Chondrocyte (in vitro differentiated cells): ENCODE measurements around the gene NPAS3. TPM values are rescaled to one million over a fixed set of nuclear protein-coding genes. Genes with fewer than 3 reads are reported as not detected.

Experiments used
- DNase-seq: peaks from one replicate; pipeline ENCODE4 v3.0.0; 2021; ENCODE audit warnings: mixed read lengths, low spot score
- H3K27ac Mint-ChIP-seq: one replicate; pipeline ENCODE4 v1.8.0; 2021; ENCODE audit warnings: mild to moderate bottlenecking, moderate library complexity, mixed read lengths; ENCODE audit not compliant: unreplicated experiment
- H3K27me3 Mint-ChIP-seq: 2 replicates; pipeline ENCODE4 v1.8.0; 2021; ENCODE audit warnings: low read depth, mixed read lengths
- H3K36me3 Mint-ChIP-seq: 2 replicates; pipeline ENCODE4 v1.8.0; 2021; ENCODE audit warnings: low read depth, mixed read lengths
- H3K4me1 Mint-ChIP-seq: 2 replicates; pipeline ENCODE4 v1.8.0; 2021; ENCODE audit warnings: low read depth, mild to moderate bottlenecking, mixed read lengths
- H3K4me3 Mint-ChIP-seq: one replicate; pipeline ENCODE4 v1.8.0; 2021; ENCODE audit warnings: mild to moderate bottlenecking, moderate library complexity, mixed read lengths; ENCODE audit not compliant: unreplicated experiment
- H3K9me3 Mint-ChIP-seq: 2 replicates; pipeline ENCODE4 v1.8.0; 2021; ENCODE audit warnings: low read depth, mixed read lengths
- total RNA-seq: library from RNA; stranded (reverse); gene quantifications from 3 replicates; pipeline ENCODE4 v1.2.1, GENCODE V29; 2021
- TF ChIP-seq, protein P1 (sequence below): fragments of 200-600 bp; sonication (generic); IDR thresholded peaks from 2 replicates; pipeline ENCODE4 v1.5.0; 2021; ENCODE audit warnings: antibody characterized with exemption, mild to moderate bottlenecking, moderate library complexity

Gene NPAS3
- total RNA-seq, 1 donor from 2014 or later = 2.6 TPM

DNA sequence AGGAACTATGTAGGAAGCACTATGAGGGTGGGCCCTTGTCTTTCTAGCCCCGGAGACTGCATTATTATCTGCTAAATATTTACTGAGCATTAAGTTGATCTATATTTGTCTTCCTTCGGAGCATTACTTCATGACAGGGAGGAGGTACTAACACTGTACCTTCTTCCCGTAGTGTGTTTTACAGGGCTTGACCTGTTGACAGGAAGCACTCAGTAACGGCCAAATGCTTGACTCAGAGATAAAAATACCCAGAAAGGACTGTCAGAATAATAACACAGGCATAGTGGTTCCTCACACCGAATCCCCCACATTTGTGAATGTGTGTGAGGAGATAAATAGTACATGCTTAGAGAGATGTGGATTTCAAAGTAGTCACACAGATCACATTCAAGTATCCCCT lies 545.6 kb downstream of the NPAS3 start:
- H3K4me3 Mint-ChIP-seq = no peak overlapping the region
- H3K4me1 Mint-ChIP-seq = peaks cover 8% of the 10 kb centered on the region
- DNase-seq = no peak
- no peaks in the 10 kb centered on the region for H3K36me3 Mint-ChIP-seq
- H3K9me3 Mint-ChIP-seq = no peaks in the 10 kb centered on the region
- no peak overlapping the region for H3K27ac Mint-ChIP-seq
- H3K27me3 Mint-ChIP-seq = no peaks in the 10 kb centered on the region
- TF ChIP-seq, protein P1, sequence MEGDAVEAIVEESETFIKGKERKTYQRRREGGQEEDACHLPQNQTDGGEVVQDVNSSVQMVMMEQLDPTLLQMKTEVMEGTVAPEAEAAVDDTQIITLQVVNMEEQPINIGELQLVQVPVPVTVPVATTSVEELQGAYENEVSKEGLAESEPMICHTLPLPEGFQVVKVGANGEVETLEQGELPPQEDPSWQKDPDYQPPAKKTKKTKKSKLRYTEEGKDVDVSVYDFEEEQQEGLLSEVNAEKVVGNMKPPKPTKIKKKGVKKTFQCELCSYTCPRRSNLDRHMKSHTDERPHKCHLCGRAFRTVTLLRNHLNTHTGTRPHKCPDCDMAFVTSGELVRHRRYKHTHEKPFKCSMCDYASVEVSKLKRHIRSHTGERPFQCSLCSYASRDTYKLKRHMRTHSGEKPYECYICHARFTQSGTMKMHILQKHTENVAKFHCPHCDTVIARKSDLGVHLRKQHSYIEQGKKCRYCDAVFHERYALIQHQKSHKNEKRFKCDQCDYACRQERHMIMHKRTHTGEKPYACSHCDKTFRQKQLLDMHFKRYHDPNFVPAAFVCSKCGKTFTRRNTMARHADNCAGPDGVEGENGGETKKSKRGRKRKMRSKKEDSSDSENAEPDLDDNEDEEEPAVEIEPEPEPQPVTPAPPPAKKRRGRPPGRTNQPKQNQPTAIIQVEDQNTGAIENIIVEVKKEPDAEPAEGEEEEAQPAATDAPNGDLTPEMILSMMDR = no peak

DNA sequence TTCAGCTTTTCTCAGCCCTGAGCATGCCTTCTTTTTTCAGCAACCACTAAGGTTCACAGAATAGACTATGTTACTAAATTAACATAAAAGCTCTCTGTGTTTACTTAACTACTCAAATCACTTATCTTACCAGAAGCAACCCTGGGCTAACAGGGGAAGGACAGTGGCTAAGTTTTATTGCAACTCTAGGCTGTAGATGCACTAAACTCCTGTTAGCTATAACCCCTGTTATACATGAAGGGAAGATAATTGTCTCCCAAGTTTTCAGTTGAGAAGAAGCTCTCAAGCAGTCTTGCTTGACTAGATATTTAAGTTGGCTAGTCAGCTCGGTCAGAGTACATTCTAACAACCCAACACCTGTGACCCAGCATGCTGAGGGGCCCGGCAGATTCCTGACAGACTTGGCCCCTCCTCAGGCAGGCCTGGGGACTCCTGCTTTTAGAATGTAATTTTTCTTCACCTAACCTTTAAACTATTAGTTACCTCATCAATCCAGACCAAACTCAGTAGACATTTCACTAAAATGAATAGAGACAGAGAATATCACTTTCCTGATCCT lies 547.7 kb downstream of the NPAS3 start:
- Mint-ChIP-seq H3K4me1 (peaks cover 8% of the 10 kb centered on the region), H3K4me3 (no peak overlapping the region)

DNA sequence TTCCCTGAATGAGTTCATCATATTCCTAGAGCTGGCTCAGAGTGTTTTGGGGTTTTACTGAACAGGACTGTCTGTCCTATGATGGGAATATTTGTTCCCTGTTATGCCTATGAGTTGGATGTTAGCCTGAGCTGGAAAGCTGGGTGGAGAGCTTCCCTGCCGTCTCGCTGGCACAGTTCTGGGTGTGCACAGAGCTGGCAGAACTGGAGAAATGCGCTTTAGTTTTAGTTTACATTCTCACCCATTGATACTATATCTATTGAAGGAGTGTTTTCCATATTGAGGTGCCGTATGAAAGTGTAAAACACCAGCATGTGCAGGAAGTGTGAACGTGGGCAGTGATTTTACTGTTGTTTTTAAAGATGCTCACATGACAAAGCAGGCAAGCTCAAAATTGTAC lies 549.9 kb downstream of the NPAS3 start:
- H3K36me3 Mint-ChIP-seq = no peaks in the 10 kb centered on the region
- no peak overlapping the region for H3K27ac Mint-ChIP-seq
- H3K4me3 Mint-ChIP-seq = no peak overlapping the region
- peaks cover 8% of the 10 kb centered on the region for H3K4me1 Mint-ChIP-seq
- no peaks in the 10 kb centered on the region for H3K27me3 Mint-ChIP-seq
- DNase-seq = no peak
- TF ChIP-seq, protein P1 = no peak
- H3K9me3 Mint-ChIP-seq = no peaks in the 10 kb centered on the region

More for the DNA sequence above, 547.7 kb downstream of the NPAS3 start:
- no peaks in the 10 kb centered on the region for H3K36me3 Mint-ChIP-seq
- TF ChIP-seq, protein P1 = no peak
- no peaks in the 10 kb centered on the region for H3K9me3 Mint-ChIP-seq
- no peak overlapping the region for H3K27ac Mint-ChIP-seq
- no peak for DNase-seq
- no peaks in the 10 kb centered on the region for H3K27me3 Mint-ChIP-seq

DNA sequence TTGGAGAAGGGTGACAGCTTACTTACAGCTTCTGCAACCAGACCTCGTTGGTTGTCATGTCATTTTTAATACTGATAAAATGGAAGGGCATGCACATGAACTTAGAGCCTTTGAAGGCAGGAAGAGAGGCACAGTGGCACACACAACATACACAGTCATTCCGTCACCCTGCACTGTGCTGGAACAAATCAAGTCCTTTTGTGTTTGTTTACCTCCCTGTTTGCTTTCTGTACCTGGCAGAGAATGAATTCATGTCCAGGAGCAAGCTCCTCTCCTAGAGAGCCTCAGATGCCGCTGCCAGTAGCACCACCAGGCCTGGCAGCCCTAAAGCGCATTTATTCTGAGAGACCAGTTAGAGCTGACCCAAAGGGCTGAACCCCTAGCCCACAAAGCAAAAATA lies 551.9 kb downstream of the NPAS3 start:
- DNase-seq = no peak
- no peaks in the 10 kb centered on the region for H3K4me1 Mint-ChIP-seq
- peaks cover 8% of the 10 kb centered on the region for H3K9me3 Mint-ChIP-seq
- TF ChIP-seq, protein P1 = no peak
- H3K36me3 Mint-ChIP-seq = peaks cover 5% of the 10 kb centered on the region
- no peak overlapping the region for H3K27ac Mint-ChIP-seq
- H3K27me3 Mint-ChIP-seq = no peaks in the 10 kb centered on the region
- no peak overlapping the region for H3K4me3 Mint-ChIP-seq

DNA sequence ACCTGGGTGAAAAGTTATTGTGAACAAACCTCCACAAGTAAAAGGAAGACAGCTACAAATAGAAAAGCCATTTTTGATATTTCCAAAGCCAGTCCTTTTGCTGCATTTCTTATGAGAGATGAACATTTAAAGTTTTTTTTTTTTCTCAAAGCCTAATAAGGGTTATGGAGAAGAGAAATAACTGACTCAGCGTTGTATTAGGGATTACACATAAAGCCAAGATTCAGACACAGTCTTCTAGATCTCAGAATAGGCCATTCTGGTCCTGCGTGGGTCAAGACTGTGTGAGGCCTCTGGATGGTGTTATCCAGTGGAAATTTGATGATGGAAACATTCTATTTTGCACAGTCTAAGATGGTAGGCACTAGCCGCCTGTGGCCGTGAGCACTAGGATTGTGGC lies 552.4 kb downstream of the NPAS3 start:
- Mint-ChIP-seq H3K9me3 (peaks cover 11% of the 10 kb centered on the region), H3K4me3 (no peak overlapping the region), H3K27ac (no peak overlapping the region), H3K4me1 (no peaks in the 10 kb centered on the region), H3K27me3 (no peaks in the 10 kb centered on the region), H3K36me3 (peaks cover 6% of the 10 kb centered on the region)
- no peak for DNase-seq
- TF ChIP-seq, protein P1 = no peak
